Adrenal gland (tissue), 5 donors: ENCODE results near the gene MCCD1.
"Not testable (repeated sequence)": the region's sequence is repeated elsewhere in the genome, so short reads cannot be mapped to it uniquely, and the experiment has no call there.

Experiments
- CTCF ChIP-seq, 6 experiments: fragments of 450-650 bp in 4 of 6; fragments of 200-600 bp in 2 of 6; sonication (generic) in 1 of 6; IDR thresholded peaks; 1 replicate in 5 of 6; 2 replicates in 1 of 6; pipeline versions ENCODE4 v1.5.1 to v1.8.0; 2016 to 2021; ENCODE audit warnings: antibody characterized with exemption in 6 of 6, mild to moderate bottlenecking in 2 of 6, moderate library complexity in 1 of 6
- POLR2A ChIP-seq, 2 donors: fragments of 450-650 bp; IDR thresholded peaks; one replicate each; pipeline ENCODE4 v1.6.1; 2017; ENCODE audit warnings: antibody characterized with exemption in 2 of 2, mild to moderate bottlenecking in 2 of 2, moderate library complexity in 1 of 2
- donor health status: DM: no; HTN: no; CAD: no.

GRCh38 chr6:31493550-31493874 is 35.2 kb upstream of the MCCD1 start:
- not testable (repeated sequence) for TF ChIP-seq CTCF, POLR2A (IDR thresholded peaks at IDR 0.05)
